K562 (cell line): ENCODE measurements around the gene ARID3A. TPM values are rescaled to one million over a fixed set of nuclear protein-coding genes. Genes with fewer than 3 reads are reported as not detected.
A peak's percentile ranks its signal among the peaks of the same experiment; 100 is the strongest.

Source experiments
- ARID1B ChIP-seq: fragments of 450-650 bp; IDR thresholded peaks from 2 replicates; pipeline ENCODE4 v1.6.1; 2016; ENCODE audit warnings: antibody characterized with exemption, mild to moderate bottlenecking, inconsistent platforms
- BRF1 ChIP-seq: IDR thresholded peaks from 3 replicates; pipeline ENCODE4 v1.6.1; 2011; ENCODE audit warnings: borderline replicate concordance, mild to moderate bottlenecking; ENCODE audit not compliant: insufficient read length; ENCODE audit errors: extremely low read depth
- DPF2 ChIP-seq: fragments of 450-650 bp; IDR thresholded peaks from 2 replicates; pipeline ENCODE4 v1.6.1; 2016
- EGR1 ChIP-seq: fragments of 450-650 bp; conservative IDR thresholded peaks from 2 replicates; pipeline ENCODE4 v1.6.1; 2017; ENCODE audit warnings: mild to moderate bottlenecking
- EP300 ChIP-seq: IDR thresholded peaks from 2 replicates; pipeline ENCODE4 v1.6.1; 2012; ENCODE audit warnings: low read length, improper control_type of control experiment
- FIP1L1 ChIP-seq: fragments of 200-400 bp; formaldehyde crosslinking; IDR thresholded peaks from 2 replicates; pipeline ENCODE4 v1.6.1; 2018; ENCODE audit warnings: mild to moderate bottlenecking, low read depth, low read length; ENCODE audit not compliant: poor library complexity, severe bottlenecking
- GATA2 ChIP-seq: sonication (generic); formaldehyde crosslinking; IDR thresholded peaks from 2 replicates; pipeline ENCODE4 v1.4.0; 2020; ENCODE audit warnings: mild to moderate bottlenecking, missing genetic modification reagents
- HDAC6 ChIP-seq: IDR thresholded peaks from 2 replicates; pipeline ENCODE4 v1.6.1; 2012; ENCODE audit warnings: low read depth, mild to moderate bottlenecking, control low read depth, inconsistent platforms, low read length, moderate library complexity
- HMG20A ChIP-seq: fragments of 450-650 bp; formaldehyde crosslinking; conservative IDR thresholded peaks from 2 replicates; pipeline ENCODE4 v1.4.0; 2020; ENCODE audit warnings: mild to moderate bottlenecking, mixed read lengths
- HNRNPK ChIP-seq: fragments of 200-400 bp; formaldehyde crosslinking; IDR thresholded peaks from one replicate; pipeline ENCODE4 v1.6.1; 2018; ENCODE audit warnings: mild to moderate bottlenecking, low read depth, low read length; ENCODE audit not compliant: poor library complexity, severe bottlenecking
- ILK ChIP-seq: fragments of 450-650 bp; IDR thresholded peaks from 2 replicates; pipeline ENCODE4 v1.6.1; 2016; ENCODE audit warnings: missing genetic modification characterization, low read depth, mild to moderate bottlenecking, missing compliant biosample characterization, moderate library complexity, borderline replicate concordance
- MEIS2 ChIP-seq: fragments of 450-650 bp; IDR thresholded peaks from 2 replicates; pipeline ENCODE4 v1.6.1; 2014; ENCODE audit warnings: mild to moderate bottlenecking; ENCODE audit not compliant: partially characterized antibody
- MYC ChIP-seq, 2 experiments: fragments of 250-450 bp in 1 of 2; sonication (Bioruptor Pico) in 1 of 2; IDR thresholded peaks; 2 replicates each; pipeline versions ENCODE4 v1.5.1 to v1.6.1; 2012 to 2021; ENCODE audit warnings: low read depth in 2 of 2, borderline replicate concordance in 1 of 2, improper control_type of control experiment in 1 of 2, low read length in 1 of 2, mild to moderate bottlenecking in 1 of 2, moderate library complexity in 1 of 2
- NCOR1 ChIP-seq: fragments of 450-650 bp; IDR thresholded peaks from 2 replicates; pipeline ENCODE4 v1.6.1; 2016; ENCODE audit warnings: mild to moderate bottlenecking, moderate library complexity
- NFE2 ChIP-seq: IDR thresholded peaks from 2 replicates; pipeline ENCODE4 v1.6.1; 2014; ENCODE audit warnings: antibody characterized with exemption, low read depth
- NFXL1 ChIP-seq: fragments of 450-650 bp; formaldehyde crosslinking; IDR thresholded peaks from 2 replicates; pipeline ENCODE4 v1.4.0; 2021; ENCODE audit warnings: mild to moderate bottlenecking
- NR1H2 ChIP-seq: sonication (generic); formaldehyde crosslinking; IDR thresholded peaks from 2 replicates; pipeline ENCODE4 v1.4.0; 2020; ENCODE audit warnings: mild to moderate bottlenecking, missing genetic modification reagents
- PCBP1 ChIP-seq: fragments of 200-400 bp; formaldehyde crosslinking; IDR thresholded peaks from 2 replicates; pipeline ENCODE4 v1.6.1; 2018; ENCODE audit warnings: mild to moderate bottlenecking, low read depth, low read length; ENCODE audit not compliant: poor library complexity, severe bottlenecking
- PHF20 ChIP-seq: fragments of 450-650 bp; IDR thresholded peaks from 2 replicates; pipeline ENCODE4 v1.6.1; 2018; ENCODE audit not compliant: partially characterized antibody
- POLR2A ChIP-seq: fragments of 450-650 bp; conservative IDR thresholded peaks from 2 replicates; pipeline ENCODE4 v1.6.1; 2016
- PRMT5 ChIP-seq: sonication (generic); formaldehyde crosslinking; IDR thresholded peaks from 2 replicates; pipeline ENCODE4 v1.5.0; 2020; ENCODE audit warnings: missing genetic modification reagents
- RBFOX2 ChIP-seq: fragments of 200-400 bp; formaldehyde crosslinking; IDR thresholded peaks from 2 replicates; pipeline ENCODE4 v1.6.1; 2017; ENCODE audit warnings: low read depth, mild to moderate bottlenecking, low read length, moderate library complexity
- SMAD4 ChIP-seq: fragments of 250-450 bp; sonication (Bioruptor Pico); conservative IDR thresholded peaks from 2 replicates; pipeline ENCODE4 v1.8.0; 2021; ENCODE audit warnings: inconsistent platforms, mild to moderate bottlenecking, moderate library complexity
- ZBTB2 ChIP-seq: fragments of 450-650 bp; IDR thresholded peaks from 2 replicates; pipeline ENCODE4 v1.6.1; 2016; ENCODE audit warnings: antibody characterized with exemption
- ZBTB7A ChIP-seq: IDR thresholded peaks from 2 replicates; pipeline ENCODE4 v1.6.1; 2011; ENCODE audit warnings: low read depth, mild to moderate bottlenecking, low read length, moderate library complexity, borderline replicate concordance; ENCODE audit not compliant: control insufficient read depth
- ZFP36 ChIP-seq: fragments of 150-350 bp; IDR thresholded peaks from 2 replicates; pipeline ENCODE4 v1.6.1; 2018; ENCODE audit warnings: low read length, low read depth; ENCODE audit not compliant: partially characterized antibody
- ZNF589 ChIP-seq: fragments of 200-800 bp; sonication (Bioruptor generic); IDR thresholded peaks from 2 replicates; pipeline ENCODE4 v1.6.1; 2016; ENCODE audit warnings: low read depth, missing genetic modification characterization, missing compliant biosample characterization
- polyA plus RNA-seq, 8 experiments: library from polyadenylated mRNA; depleted of rRNA in 4 of 8; stranded (reverse) in 5 of 8; unstranded in 3 of 8; fragments of >200 nt; fragmentation: Nextera tagmentation in 2 of 8; fragmentation: Illumina TruSeq in 1 of 8; extraction: Ambion mirVana in 2 of 8; extraction: Trizol in 1 of 8; gene quantifications; 2 replicates each; pipeline versions ENCODE4 v1.2.1 to v1.2.3, GENCODE V29; 2011 to 2014; ENCODE audit warnings: inconsistent platforms in 1 of 8, missing spikeins in 1 of 8
- total RNA-seq, 7 experiments: library from RNA; depleted of rRNA in 6 of 7; stranded (reverse); fragments of >200 nt in 6 of 7; fragmentation: Illumina TruSeq in 2 of 7; extraction: Trizol in 2 of 7; gene quantifications; 2 replicates each; pipeline versions ENCODE4 v1.2.1 to v1.2.3, GENCODE V29; 2011 to 2021; ENCODE audit warnings: low replicate concordance in 1 of 7
- TF ChIP-seq, protein P1 (sequence below): sonication (generic); formaldehyde crosslinking; IDR thresholded peaks from 2 replicates; pipeline ENCODE4 v1.8.0; 2022; ENCODE audit warnings: missing genetic modification reagents, mild to moderate bottlenecking, moderate library complexity, borderline replicate concordance

Gene ARID3A
- total and polyA plus RNA-seq, 9 of the 15 experiments (the other 6 are each of a cell fraction or from before 2014, with no cell fraction given), result 1.4 to 118 (median 31.2) TPM

GRCh38 chr19:954672-955494 is 29.0 kb downstream of the ARID3A start (continued):
- TF ChIP-seq NFE2 (no peak), ZFP36 (no peak), ZBTB2 (peak; percentile 4), NFXL1 (CRISPR knock-in tag) (no peak), PCBP1 (peak; percentile 98), ILK (tag) (no peak), PRMT5 (CRISPR knock-in tag) (no peak), PHF20 (no peak), HDAC6 (no peak), HNRNPK (no peak), NR1H2 (CRISPR knock-in tag) (no peak; the same call in 1 of the 2 replicates), ZNF589 (CRISPR knock-in tag) (peak; percentile 34; the same call in 1 of the 2 replicates), EGR1 (peak; percentile 97), EP300 (peak; percentile 75; the same call in 1 of the 2 replicates), POLR2A (0 out of 2 replicates have a peak, but pooled peaks have one; percentile 35), NCOR1 (peak; percentile 75), BRF1 (no peak), ARID1B (peak; percentile 88), MYC (IDR thresholded peaks at IDR 0.05; ENCODE audit: low read depth, low read length) (peak; percentile 73), MYC (CRISPR knock-in tag; IDR thresholded peaks at IDR 0.05; ENCODE audit: borderline replicate concordance, low read depth) (no peak), DPF2 (peak; percentile 82), FIP1L1 (peak; percentile 72), ZBTB7A (peak; percentile 98), HMG20A (CRISPR knock-in tag) (no peak), MEIS2 (no peak), GATA2 (CRISPR knock-in tag) (0 out of 2 replicates have a peak, but pooled peaks have one; percentile 22), SMAD4 (CRISPR knock-in tag) (peak; percentile 65; the same call in 1 of the 2 replicates), RBFOX2 (peak; percentile 59)
- TF ChIP-seq, protein P1, sequence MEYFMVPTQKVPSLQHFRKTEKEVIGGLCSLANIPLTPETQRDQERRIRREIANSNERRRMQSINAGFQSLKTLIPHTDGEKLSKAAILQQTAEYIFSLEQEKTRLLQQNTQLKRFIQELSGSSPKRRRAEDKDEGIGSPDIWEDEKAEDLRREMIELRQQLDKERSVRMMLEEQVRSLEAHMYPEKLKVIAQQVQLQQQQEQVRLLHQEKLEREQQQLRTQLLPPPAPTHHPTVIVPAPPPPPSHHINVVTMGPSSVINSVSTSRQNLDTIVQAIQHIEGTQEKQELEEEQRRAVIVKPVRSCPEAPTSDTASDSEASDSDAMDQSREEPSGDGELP (CRISPR knock-in tag), result peak; percentile 94
